Measurements from ENCODE around the gene SCYL3.
"Not testable (repeated sequence)": the region's sequence is repeated elsewhere in the genome, so short reads cannot be mapped to it uniquely, and the experiment has no call there.

SCYL3 gene, protein sequence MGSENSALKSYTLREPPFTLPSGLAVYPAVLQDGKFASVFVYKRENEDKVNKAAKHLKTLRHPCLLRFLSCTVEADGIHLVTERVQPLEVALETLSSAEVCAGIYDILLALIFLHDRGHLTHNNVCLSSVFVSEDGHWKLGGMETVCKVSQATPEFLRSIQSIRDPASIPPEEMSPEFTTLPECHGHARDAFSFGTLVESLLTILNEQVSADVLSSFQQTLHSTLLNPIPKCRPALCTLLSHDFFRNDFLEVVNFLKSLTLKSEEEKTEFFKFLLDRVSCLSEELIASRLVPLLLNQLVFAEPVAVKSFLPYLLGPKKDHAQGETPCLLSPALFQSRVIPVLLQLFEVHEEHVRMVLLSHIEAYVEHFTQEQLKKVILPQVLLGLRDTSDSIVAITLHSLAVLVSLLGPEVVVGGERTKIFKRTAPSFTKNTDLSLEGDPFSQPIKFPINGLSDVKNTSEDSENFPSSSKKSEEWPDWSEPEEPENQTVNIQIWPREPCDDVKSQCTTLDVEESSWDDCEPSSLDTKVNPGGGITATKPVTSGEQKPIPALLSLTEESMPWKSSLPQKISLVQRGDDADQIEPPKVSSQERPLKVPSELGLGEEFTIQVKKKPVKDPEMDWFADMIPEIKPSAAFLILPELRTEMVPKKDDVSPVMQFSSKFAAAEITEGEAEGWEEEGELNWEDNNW

DNA sequence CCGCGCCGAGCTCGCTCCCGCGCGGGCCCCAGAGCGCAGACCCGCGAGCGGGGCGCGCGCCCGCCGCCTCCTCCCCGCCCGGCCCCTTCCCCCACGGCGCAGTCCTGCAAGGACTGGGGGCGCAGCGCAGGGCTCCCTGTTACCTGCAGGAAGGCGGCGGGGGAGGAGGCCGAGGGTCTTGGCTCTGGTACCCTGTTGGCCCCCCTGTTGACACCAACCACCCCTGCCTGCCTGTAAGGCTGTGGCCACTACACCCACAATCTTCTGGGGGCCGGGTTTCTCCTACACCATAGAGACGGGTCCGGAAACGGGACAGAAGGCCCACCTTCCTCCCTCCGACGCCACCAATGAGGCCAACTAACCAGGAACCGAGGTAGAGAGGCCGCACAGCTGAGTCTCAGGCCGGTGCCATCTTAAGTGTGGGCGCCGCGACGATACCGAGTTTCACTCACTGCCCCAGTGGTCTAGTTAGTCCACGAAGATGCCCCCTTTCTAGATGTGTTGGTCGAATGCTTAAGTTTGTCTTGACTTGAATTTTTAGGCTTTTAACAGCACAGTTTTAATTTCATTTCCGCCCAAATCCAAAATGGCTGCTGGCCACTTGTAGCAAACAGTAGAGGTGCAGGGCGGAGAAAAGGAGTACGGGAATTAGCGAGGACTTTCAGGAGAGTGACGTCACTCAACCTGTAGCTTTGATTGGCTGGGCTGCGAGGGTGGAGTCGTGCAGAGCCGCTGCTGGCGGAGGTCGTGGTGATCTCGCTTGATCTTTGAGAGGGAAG lies at the start of gene SCYL3:
Gene SCYL3 (minus strand): TSS at position 252 of the 779 bp plus-strand sequence. CDS start 5,056 bp downstream, outside the sequence.
- H3K4me3 Mint-ChIP-seq, result peak within 1 kb of the TSS; percentile 86
- peaks cover 7% of the 10 kb centered on the region for H3K27me3 Mint-ChIP-seq
- H3K4me1 Mint-ChIP-seq (ENCODE audit: low read depth), result peaks cover 44% of the 10 kb centered on the region
- H3K36me3 Mint-ChIP-seq (ENCODE audit: low read depth), result peaks cover 4% of the 10 kb centered on the region
- no peaks in the 10 kb centered on the region for H3K9me3 Mint-ChIP-seq
- H3K27ac Mint-ChIP-seq, result peak within 1 kb of the TSS; percentile 100

- no peaks in the 10 kb centered on the region for H3K9me3 Mint-ChIP-seq
- H3K4me3 Mint-ChIP-seq, result no peak overlapping the region
- H3K27ac Mint-ChIP-seq, result no peak overlapping the region
- no peaks in the 10 kb centered on the region for H3K36me3 Mint-ChIP-seq (ENCODE audit: low read depth)
- H3K4me1 Mint-ChIP-seq (ENCODE audit: low read depth), result no peaks in the 10 kb centered on the region
- no peaks in the 10 kb centered on the region for H3K27me3 Mint-ChIP-seq
Observed at GRCh38 chr1:169941982-169942830, 48.5 kb upstream of the SCYL3 start.

- Mint-ChIP-seq H3K4me3 (no peak overlapping the region), H3K36me3 (ENCODE audit: low read depth) (no peaks in the 10 kb centered on the region), H3K27ac (no peak overlapping the region), H3K27me3 (no peaks in the 10 kb centered on the region), H3K9me3 (no peaks in the 10 kb centered on the region), H3K4me1 (ENCODE audit: low read depth) (no peaks in the 10 kb centered on the region)
Observed at GRCh38 chr1:169933984-169934725, 40.5 kb upstream of the SCYL3 start.

DNA sequence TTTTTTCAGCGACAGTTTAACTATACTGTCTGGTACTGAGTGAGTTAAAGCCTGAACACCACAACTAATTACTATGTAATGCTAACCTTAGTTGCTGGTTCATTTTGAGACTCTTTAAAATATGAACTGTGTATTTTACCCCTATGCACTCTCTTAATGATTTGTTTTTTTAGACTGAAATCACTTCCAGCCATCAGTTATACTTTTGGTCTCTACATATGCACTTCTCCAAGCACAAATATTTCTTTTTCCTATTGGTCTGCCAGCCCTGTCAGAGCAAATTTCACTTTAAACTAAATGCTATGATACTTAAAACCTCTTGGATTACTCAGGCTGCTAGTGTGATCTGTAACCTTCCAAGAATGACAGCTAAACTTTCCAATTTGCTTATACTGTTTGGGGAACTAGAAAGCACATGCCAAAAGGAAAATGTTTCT lies 38.1 kb upstream of the SCYL3 start:
- Mint-ChIP-seq H3K9me3 (no peaks in the 10 kb centered on the region), H3K36me3 (ENCODE audit: low read depth) (no peaks in the 10 kb centered on the region), H3K27ac (no peak overlapping the region), H3K4me1 (ENCODE audit: low read depth) (no peaks in the 10 kb centered on the region), H3K4me3 (no peak overlapping the region), H3K27me3 (no peaks in the 10 kb centered on the region)

DNA sequence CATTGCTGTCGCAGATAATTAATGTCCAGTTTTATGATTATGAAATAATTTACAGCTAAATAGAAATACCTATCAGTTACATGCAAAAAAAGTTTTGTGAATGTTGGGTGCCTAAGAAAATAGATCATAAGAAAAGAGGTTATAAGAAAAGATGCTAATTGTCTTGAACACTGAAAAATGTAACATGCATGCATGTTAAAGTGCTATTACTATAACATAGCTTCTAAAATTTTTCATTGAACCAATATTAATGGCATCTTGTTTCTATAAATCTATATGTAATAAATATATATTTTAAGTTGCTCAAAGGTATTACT lies 35.5 kb upstream of the SCYL3 start:
- H3K27ac Mint-ChIP-seq, result no peak overlapping the region
- H3K27me3 Mint-ChIP-seq, result no peaks in the 10 kb centered on the region
- H3K4me3 Mint-ChIP-seq, result no peak overlapping the region
- H3K36me3 Mint-ChIP-seq (ENCODE audit: low read depth), result no peaks in the 10 kb centered on the region
- no peaks in the 10 kb centered on the region for H3K9me3 Mint-ChIP-seq
- peaks cover 5% of the 10 kb centered on the region for H3K4me1 Mint-ChIP-seq (ENCODE audit: low read depth)

- Mint-ChIP-seq H3K4me3 (no peak overlapping the region), H3K27ac (no peak overlapping the region)
Observed at GRCh38 chr1:169928438-169929209, 34.9 kb upstream of the SCYL3 start.

DNA sequence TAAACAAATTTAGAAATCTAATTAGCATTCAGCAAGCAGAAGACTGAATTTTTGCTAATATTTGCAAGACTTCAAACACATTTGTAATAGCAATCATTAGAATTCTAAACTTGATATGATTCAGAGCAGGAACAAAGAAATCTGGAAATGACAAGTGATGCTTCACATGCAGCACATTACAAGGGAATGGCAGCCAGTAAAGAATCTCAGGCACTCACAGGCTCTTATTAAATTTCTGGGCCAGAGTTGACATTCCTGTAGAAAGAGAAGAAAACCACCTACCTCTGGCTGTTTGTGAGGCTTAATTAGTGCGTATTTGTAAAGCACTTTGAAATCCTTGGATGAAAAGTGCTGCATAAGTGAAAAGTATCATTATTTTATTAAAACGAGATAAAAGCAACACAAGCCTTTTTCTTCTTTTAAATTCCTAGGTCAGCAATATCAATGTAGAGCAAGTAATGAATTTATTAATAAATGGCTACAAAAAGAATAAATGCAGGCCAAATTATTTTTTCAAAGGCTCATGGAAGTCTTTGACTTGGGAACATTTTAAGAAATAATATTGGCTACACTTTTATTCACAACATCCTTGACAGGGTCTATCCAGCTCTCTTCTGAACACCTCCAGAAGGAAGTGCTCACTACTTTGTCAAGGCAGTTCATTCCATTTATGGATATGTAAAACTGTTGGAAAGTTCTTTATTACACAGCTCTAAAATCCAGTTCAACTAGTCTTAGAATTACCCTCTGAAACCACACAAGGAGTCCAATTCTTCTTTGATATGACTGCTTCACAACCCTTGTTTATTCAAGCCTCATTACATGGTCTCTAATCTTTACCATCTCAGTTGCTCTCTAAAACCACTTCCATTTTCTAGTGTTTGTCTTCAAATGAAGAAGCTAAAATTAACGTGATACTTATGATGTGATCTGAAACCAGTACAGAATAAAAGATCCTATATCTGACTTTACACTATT lies 32.1 kb upstream of the SCYL3 start:
- Mint-ChIP-seq H3K27me3 (no peaks in the 10 kb centered on the region), H3K27ac (no peak overlapping the region), H3K4me1 (ENCODE audit: low read depth) (peaks cover 5% of the 10 kb centered on the region), H3K9me3 (no peaks in the 10 kb centered on the region), H3K36me3 (ENCODE audit: low read depth) (peaks cover 7% of the 10 kb centered on the region), H3K4me3 (no peak overlapping the region)

More at GRCh38 chr1:169928438-169929209, 34.9 kb upstream of the SCYL3 start:
- Mint-ChIP-seq H3K4me1 (ENCODE audit: low read depth) (peaks cover 5% of the 10 kb centered on the region), H3K27me3 (no peaks in the 10 kb centered on the region), H3K9me3 (no peaks in the 10 kb centered on the region), H3K36me3 (ENCODE audit: low read depth) (peaks cover under 1% of the 10 kb centered on the region)

GRCh38 chr1:169924829-169925228 lies 31.1 kb upstream of the SCYL3 start:
- Mint-ChIP-seq H3K27me3 (no peaks in the 10 kb centered on the region), H3K9me3 (no peaks in the 10 kb centered on the region), H3K4me3 (no peak overlapping the region), H3K36me3 (ENCODE audit: low read depth) (peaks cover 7% of the 10 kb centered on the region), H3K4me1 (ENCODE audit: low read depth) (peaks cover 5% of the 10 kb centered on the region), H3K27ac (no peak overlapping the region)

GRCh38 chr1:169924063-169924462 lies 30.4 kb upstream of the SCYL3 start:
- peaks cover 7% of the 10 kb centered on the region for H3K36me3 Mint-ChIP-seq (ENCODE audit: low read depth)
- H3K27ac Mint-ChIP-seq, result no peak overlapping the region
- H3K4me3 Mint-ChIP-seq, result no peak overlapping the region
- no peaks in the 10 kb centered on the region for H3K27me3 Mint-ChIP-seq
- H3K4me1 Mint-ChIP-seq (ENCODE audit: low read depth), result peaks cover 5% of the 10 kb centered on the region
- no peaks in the 10 kb centered on the region for H3K9me3 Mint-ChIP-seq

GRCh38 chr1:169921080-169921479 lies 27.4 kb upstream of the SCYL3 start:
- no peak overlapping the region for H3K27ac Mint-ChIP-seq
- no peak overlapping the region for H3K4me3 Mint-ChIP-seq
- no peaks in the 10 kb centered on the region for H3K27me3 Mint-ChIP-seq
- H3K36me3 Mint-ChIP-seq (ENCODE audit: low read depth), result peaks cover 7% of the 10 kb centered on the region
- peaks cover 2% of the 10 kb centered on the region for H3K4me1 Mint-ChIP-seq (ENCODE audit: low read depth)
- H3K9me3 Mint-ChIP-seq, result no peaks in the 10 kb centered on the region

DNA sequence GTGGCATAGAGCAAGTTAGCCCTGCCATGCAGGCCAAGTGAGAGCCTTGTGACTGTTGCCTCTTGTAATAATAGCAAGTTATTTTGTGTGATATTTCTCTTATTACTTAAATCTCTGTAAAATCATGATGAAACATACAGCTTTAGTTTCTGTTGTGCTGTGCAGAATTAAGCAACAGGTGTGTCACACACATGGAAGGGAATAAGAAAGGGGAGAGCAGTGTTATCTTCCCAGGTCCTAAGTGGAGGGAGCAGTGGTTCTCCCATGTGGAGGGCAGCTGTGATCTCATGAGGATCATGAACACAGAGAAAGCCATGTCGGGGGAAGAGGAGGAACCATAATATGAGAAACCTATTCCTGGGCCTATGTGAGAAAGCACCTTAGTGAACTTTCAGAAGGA lies 25.2 kb upstream of the SCYL3 start:
- H3K27me3 Mint-ChIP-seq, result no peaks in the 10 kb centered on the region
- H3K9me3 Mint-ChIP-seq, result no peaks in the 10 kb centered on the region
- H3K27ac Mint-ChIP-seq, result no peak overlapping the region
- peaks cover 7% of the 10 kb centered on the region for H3K4me1 Mint-ChIP-seq (ENCODE audit: low read depth)
- H3K36me3 Mint-ChIP-seq (ENCODE audit: low read depth), result peaks cover 7% of the 10 kb centered on the region
- H3K4me3 Mint-ChIP-seq, result no peak overlapping the region

DNA sequence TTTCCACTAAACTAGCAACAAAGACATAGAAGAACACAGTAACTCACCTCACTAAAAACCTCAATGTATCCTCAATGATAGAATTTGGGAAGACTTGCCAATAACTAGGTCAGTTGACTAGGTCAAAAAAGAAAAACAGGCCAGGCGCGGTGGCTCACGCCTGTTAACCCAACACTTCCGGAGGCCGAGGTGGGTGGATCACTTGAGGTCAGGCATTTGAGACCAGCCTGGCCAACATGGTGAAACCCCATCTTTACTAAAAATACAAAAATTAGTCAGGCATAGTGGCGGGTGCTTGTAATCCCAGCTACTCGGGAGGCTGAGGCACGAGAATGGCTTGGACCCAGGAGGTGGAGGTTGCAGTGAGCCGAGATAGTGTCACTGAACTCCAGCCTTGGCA lies 24.5 kb upstream of the SCYL3 start:
- not testable (repeated sequence) for H3K27ac Mint-ChIP-seq; H3K27me3 Mint-ChIP-seq; H3K9me3 Mint-ChIP-seq; H3K4me3 Mint-ChIP-seq; H3K4me1 Mint-ChIP-seq (ENCODE audit: low read depth); H3K36me3 Mint-ChIP-seq (ENCODE audit: low read depth)

All from stimulated activated naive CD8-positive, alpha-beta T cell treated with anti-CD3 and anti-CD28 coated beads, Interleukin-15, Interleukin-2, amounts not matched to agents 100 ng/mL and 50 ng/mL, for 24 hours (primary cell).